HFFc6 (cell line): Measurements from ENCODE around the gene FBXW11. TPM values are rescaled to one million over a fixed set of nuclear protein-coding genes. Genes with fewer than 3 reads are reported as not detected.

Experiments
- DNase-seq: peaks from one replicate; pipeline ENCODE4 v3.0.0-alpha.2; 2018
- H3K27ac Mint-ChIP-seq: 2 replicates; pipeline ENCODE4 v1.8.0; 2020; ENCODE audit warnings: mild to moderate bottlenecking, mixed read lengths
- H3K27me3 Mint-ChIP-seq: 2 replicates; pipeline ENCODE4 v1.8.0; 2021; ENCODE audit warnings: mild to moderate bottlenecking, moderate library complexity, mixed read lengths; ENCODE audit not compliant: insufficient read depth
- H3K36me3 Mint-ChIP-seq: 2 replicates; pipeline ENCODE4 v1.8.0; 2021; ENCODE audit warnings: low read depth, mixed read lengths
- H3K4me1 Mint-ChIP-seq: 2 replicates; pipeline ENCODE4 v1.8.0; 2020; ENCODE audit warnings: low read depth, mixed read lengths
- H3K4me3 Mint-ChIP-seq: 2 replicates; pipeline ENCODE4 v1.8.0; 2020; ENCODE audit warnings: mild to moderate bottlenecking, moderate library complexity, mixed read lengths
- H3K9me3 Mint-ChIP-seq: 2 replicates; pipeline ENCODE4 v1.8.0; 2020; ENCODE audit warnings: mild to moderate bottlenecking, mixed read lengths
- CTCF ChIP-seq: fragments of 200-600 bp; sonication (generic); IDR thresholded peaks from 2 replicates; pipeline ENCODE4 v1.5.0; 2021; ENCODE audit warnings: antibody characterized with exemption, mild to moderate bottlenecking
- total RNA-seq, 6 experiments: library from RNA; stranded (reverse); fragmentation: NEBNext Ultra II Directional; extraction: Animal tissue kit (Norgen Biotek cat#: 25700); gene quantifications; 2 replicates in 1 of 6; 3 replicates in 5 of 6; pipeline ENCODE4 v1.2.3, GENCODE V29; 2021

Gene FBXW11
- total RNA-seq, 6 experiments from 2014 or later = 54.5 to 60.5 (median 58.5) TPM

- no peaks in the 10 kb centered on the region for H3K9me3 Mint-ChIP-seq
- peaks cover 7% of the 10 kb centered on the region for H3K27me3 Mint-ChIP-seq
- H3K27ac Mint-ChIP-seq = no peak overlapping the region
- DNase-seq = no peak
- no peak overlapping the region for H3K4me3 Mint-ChIP-seq
- peaks cover 16% of the 10 kb centered on the region for H3K4me1 Mint-ChIP-seq
- TF ChIP-seq CTCF = no peak
- H3K36me3 Mint-ChIP-seq = peaks cover 19% of the 10 kb centered on the region
These were observed 40.2 kb upstream of the FBXW11 start for GRCh38 chr5:172046593-172046992.

- TF ChIP-seq CTCF = no peak
- DNase-seq = no peak
- peak overlapping the region; percentile 26; the same call in 1 of the 2 replicates for H3K27ac Mint-ChIP-seq
- no peaks in the 10 kb centered on the region for H3K9me3 Mint-ChIP-seq
- peaks cover 19% of the 10 kb centered on the region for H3K36me3 Mint-ChIP-seq
- H3K4me1 Mint-ChIP-seq = peaks cover 14% of the 10 kb centered on the region
- H3K27me3 Mint-ChIP-seq = peaks cover 4% of the 10 kb centered on the region
- peak overlapping the region; percentile 26; the same call in 1 of the 2 replicates for H3K4me3 Mint-ChIP-seq
These were observed 38.8 kb upstream of the FBXW11 start for GRCh38 chr5:172045315-172045632.

GRCh38 chr5:172044631-172045314 is 38.3 kb upstream of the FBXW11 start:
- no peak for TF ChIP-seq CTCF
- Mint-ChIP-seq H3K9me3 (no peaks in the 10 kb centered on the region), H3K27ac (peak overlapping the region; percentile 26; the same call in 1 of the 2 replicates), H3K36me3 (peaks cover 19% of the 10 kb centered on the region), H3K27me3 (peaks cover 5% of the 10 kb centered on the region), H3K4me1 (peaks cover 19% of the 10 kb centered on the region), H3K4me3 (peak overlapping the region; percentile 26; the same call in 1 of the 2 replicates)
- DNase-seq = no peak

GRCh38 chr5:172043865-172044264 is 37.4 kb upstream of the FBXW11 start:
- Mint-ChIP-seq H3K4me1 (peaks cover 16% of the 10 kb centered on the region), H3K27ac (no peak overlapping the region), H3K27me3 (peaks cover 6% of the 10 kb centered on the region), H3K4me3 (no peak overlapping the region), H3K9me3 (no peaks in the 10 kb centered on the region), H3K36me3 (peaks cover 13% of the 10 kb centered on the region)
- no peak for TF ChIP-seq CTCF
- DNase-seq = no peak

- H3K4me3 Mint-ChIP-seq = no peak overlapping the region
- peaks cover 5% of the 10 kb centered on the region for H3K36me3 Mint-ChIP-seq
- no peak for DNase-seq
- H3K27me3 Mint-ChIP-seq = peaks cover 4% of the 10 kb centered on the region
- no peaks in the 10 kb centered on the region for H3K9me3 Mint-ChIP-seq
- H3K4me1 Mint-ChIP-seq = peaks cover 8% of the 10 kb centered on the region
- TF ChIP-seq CTCF = no peak
- H3K27ac Mint-ChIP-seq = no peak overlapping the region
These were observed 35.7 kb upstream of the FBXW11 start for GRCh38 chr5:172042183-172042582.
